SIG-M5 treated with dmso at 0.1 percent for 504 hours (cell line): ENCODE measurements around the gene SLC34A2.
"Not testable (repeated sequence)": the region's sequence is repeated elsewhere in the genome, so short reads cannot be mapped to it uniquely, and the experiment has no call there.

Experiments used
- DNase-seq: peaks from one replicate; lab custom pipeline; 2025; ENCODE audit not compliant: unreplicated experiment; lab: John Stamatoyannopoulos, UW

The SLC34A2 gene

GRCh38 chr4:25654971-25655963 is at the start of gene SLC34A2:
Gene SLC34A2 (plus strand): TSS chr4:25655851. CDS start chr4:25662501, 6,650 bp downstream.
- no peak for DNase-seq

- DNase-seq: no peak
These were observed 47.0 kb upstream of the SLC34A2 start for GRCh38 chr4:25608644-25609043.

- no peak for DNase-seq
These were observed 45.7 kb upstream of the SLC34A2 start for GRCh38 chr4:25609976-25610375.

GRCh38 chr4:25613613-25614012 is 42.0 kb upstream of the SLC34A2 start:
- not testable (repeated sequence) for DNase-seq

- no peak for DNase-seq
These were observed 40.8 kb upstream of the SLC34A2 start for GRCh38 chr4:25614807-25615206.

- DNase-seq: no peak
These were observed 34.4 kb upstream of the SLC34A2 start for GRCh38 chr4:25621027-25621930.

GRCh38 chr4:25624616-25625015 is 31.0 kb upstream of the SLC34A2 start:
- no peak for DNase-seq

GRCh38 chr4:25628451-25628850 is 27.2 kb upstream of the SLC34A2 start:
- no peak for DNase-seq

GRCh38 chr4:25632135-25632534 is 23.5 kb upstream of the SLC34A2 start:
- DNase-seq: no peak

- DNase-seq: no peak
These were observed 22.1 kb upstream of the SLC34A2 start for GRCh38 chr4:25633541-25633940.

GRCh38 chr4:25635501-25635900 is 20.1 kb upstream of the SLC34A2 start:
- no peak for DNase-seq

- no peak for DNase-seq
These were observed 17.9 kb upstream of the SLC34A2 start for GRCh38 chr4:25637581-25638220.

GRCh38 chr4:25638221-25638601 is 17.4 kb upstream of the SLC34A2 start:
- no peak for DNase-seq

- no peak for DNase-seq
These were observed 16.8 kb upstream of the SLC34A2 start for GRCh38 chr4:25638806-25639205.

- DNase-seq: no peak
These were observed 5.3 kb upstream of the SLC34A2 start for GRCh38 chr4:25650311-25650710.

- DNase-seq: no peak
These were observed 4.0 kb upstream of the SLC34A2 start for GRCh38 chr4:25651682-25652081.

- DNase-seq: no peak
These were observed 1.4 kb upstream of the SLC34A2 start for GRCh38 chr4:25654031-25654970.

GRCh38 chr4:25656031-25656430 is 380 bp downstream of the SLC34A2 start:
- no peak for DNase-seq

GRCh38 chr4:25658357-25658771 is 2.7 kb downstream of the SLC34A2 start:
- DNase-seq: no peak

- DNase-seq: no peak
These were observed 3.1 kb downstream of the SLC34A2 start for GRCh38 chr4:25658777-25659176.
